Esophagus muscularis mucosa (tissue), 4 donors: Measurements from ENCODE around the gene CIRBP. TPM values are rescaled to one million over a fixed set of nuclear protein-coding genes. Genes with fewer than 3 reads are reported as not detected.
A peak's percentile ranks its signal among the peaks of the same experiment; 100 is the strongest.

Experiments
- DNase-seq: peaks from one replicate; pipeline ENCODE4 v3.0.0-alpha.2; 2017; ENCODE audit errors: extremely low spot score
- H3K27ac ChIP-seq, 4 donors: fragments of 200-600 bp; sonication (generic); replicated peaks in 1 of 4; 1 replicate in 3 of 4; 2 replicates in 1 of 4; pipeline ENCODE4 v1.5.1; 2016 to 2019; ENCODE audit warnings: mild to moderate bottlenecking in 1 of 4
- H3K27me3 ChIP-seq, 4 donors: fragments of 200-600 bp; sonication (generic); one replicate each; pipeline versions ENCODE4 v1.5.1 to v1.6.0; 2016 to 2019
- H3K36me3 ChIP-seq, 4 donors: fragments of 200-600 bp; sonication (generic); one replicate each; pipeline ENCODE4 v1.5.1; 2016 to 2019
- H3K4me1 ChIP-seq, 4 donors: fragments of 200-600 bp; sonication (generic); one replicate each; pipeline ENCODE4 v1.5.1; 2016 to 2019
- H3K4me3 ChIP-seq, 4 donors: fragments of 200-600 bp; sonication (generic); 1 replicate in 2 of 4; 2 replicates in 2 of 4; pipeline ENCODE4 v1.5.1; 2016 to 2019; ENCODE audit warnings: mild to moderate bottlenecking in 4 of 4, moderate library complexity in 1 of 4
- H3K9me3 ChIP-seq, 4 donors: fragments of 200-600 bp; sonication (generic); 1 replicate in 3 of 4; 2 replicates in 1 of 4; pipeline ENCODE4 v1.5.1; 2016 to 2019
- CTCF ChIP-seq, 3 experiments: fragments of 200-600 bp in 2 of 3; fragments of 450-650 bp in 1 of 3; sonication (generic) in 2 of 3; IDR thresholded peaks; one replicate each; pipeline ENCODE4 v1.5.1; 2017 to 2019; ENCODE audit warnings: antibody characterized with exemption in 3 of 3, mild to moderate bottlenecking in 2 of 3, moderate library complexity in 1 of 3
- EP300 ChIP-seq: sonication (generic); formaldehyde crosslinking; IDR thresholded peaks from one replicate; pipeline ENCODE4 v1.6.1; 2017; ENCODE audit warnings: antibody characterized with exemption
- POLR2A ChIP-seq: fragments of 450-650 bp; IDR thresholded peaks from one replicate; pipeline ENCODE4 v1.6.1; 2017; ENCODE audit warnings: antibody characterized with exemption, moderate library complexity, mild to moderate bottlenecking, low read depth
- POLR2AphosphoS5 ChIP-seq, 2 donors: sonication (generic); formaldehyde crosslinking; IDR thresholded peaks; one replicate each; pipeline ENCODE4 v1.6.1; 2017; ENCODE audit warnings: antibody characterized with exemption in 2 of 2
- WGBS: methylation state at CpG from one replicate; pipeline ENCODE4 v1.1.5; 2018; 5-methylcytosine and 5-hydroxymethylcytosine counted together
- intact Hi-C: fragments of 100-400 bp; cut with DNase I; formaldehyde crosslinking; loops from one replicate; pipeline ENCODE4 v1.15.1; 2023
- total RNA-seq, 4 donors: library from RNA; depleted of rRNA; stranded (reverse); fragments of >200 nt; gene quantifications; one replicate each; pipeline versions ENCODE4 v1.1.0 to v1.2.1, GENCODE V29; 2016

The CIRBP gene
- total RNA-seq, 4 donors from 2014 or later: 236 to 601 (median 429) TPM

- Histone ChIP-seq H3K9me3 (no peaks in the 10 kb centered on the region), H3K4me1 (peaks cover 52 to 81% (median 71%) of the 10 kb centered on the region in 4 donors), H3K27me3 (peaks cover 0 to 3% (median 0%) of the 10 kb centered on the region in 4 donors), H3K4me3 (peak overlapping the region; percentile 77 to 89 (median 82)), H3K36me3 (peaks cover 31 to 55% (median 47%) of the 10 kb centered on the region in 4 donors), H3K27ac (peak overlapping the region; percentile 99 to 100 (median 100))
- WGBS: 3% methylated on average over 4 of the region's 41 CpGs
- DNase-seq: no peak
- peak in 1 of 2 donors; percentile 54 for TF ChIP-seq POLR2AphosphoS5 (IDR thresholded peaks at IDR 0.05)
- no peak for TF ChIP-seq CTCF (IDR thresholded peaks at IDR 0.05)
- intact Hi-C loops: no loop called here
Observed at GRCh38 chr19:1251330-1252220, 17.6 kb upstream of the CIRBP start.

- DNase-seq: peak; percentile 98
- TF ChIP-seq POLR2AphosphoS5 (IDR thresholded peaks at IDR 0.05) (peak; percentile 77 to 80), CTCF (IDR thresholded peaks at IDR 0.05) (no peak), EP300 (no peak), POLR2A (no peak)
- H3K36me3 ChIP-seq: peaks cover 36 to 62% (median 55%) of the 10 kb centered on the region in 4 donors
- H3K4me3 ChIP-seq: peak overlapping the region; percentile 77 to 89 (median 82)
- 0% methylated on average over 20 of the region's 30 CpGs for WGBS
- H3K27ac ChIP-seq: peak overlapping the region; percentile 99 to 100 (median 100)
- no peaks in the 10 kb centered on the region for H3K9me3 ChIP-seq
- H3K27me3 ChIP-seq: peaks cover 0 to 3% (median 0%) of the 10 kb centered on the region in 4 donors
- intact Hi-C loops: no loop called here
- H3K4me1 ChIP-seq: peaks cover 52 to 81% (median 73%) of the 10 kb centered on the region in 4 donors
Observed at GRCh38 chr19:1252221-1252820, 16.8 kb upstream of the CIRBP start.

GRCh38 chr19:1252821-1253513 is 16.2 kb upstream of the CIRBP start:
- Histone ChIP-seq H3K4me1 (peaks cover 52 to 81% (median 73%) of the 10 kb centered on the region in 4 donors), H3K4me3 (peak overlapping the region; percentile 77 to 89 (median 82)), H3K9me3 (no peaks in the 10 kb centered on the region), H3K27me3 (peaks cover 0 to 3% (median 0%) of the 10 kb centered on the region in 4 donors), H3K27ac (peak overlapping the region; percentile 99 to 100 (median 100)), H3K36me3 (peaks cover 36 to 68% (median 61%) of the 10 kb centered on the region in 4 donors)
- intact Hi-C loops: no loop called here
- 0% methylated on average over 7 of the region's 26 CpGs for WGBS
- DNase-seq: peak; percentile 98
- TF ChIP-seq POLR2A: no peak
- TF ChIP-seq EP300: peak; percentile 29
- TF ChIP-seq CTCF (IDR thresholded peaks at IDR 0.05): peak in 1 of 3 experiments; percentile 30
- peak; percentile 48 to 77 for TF ChIP-seq POLR2AphosphoS5 (IDR thresholded peaks at IDR 0.05)

GRCh38 chr19:1253514-1254080 is 15.5 kb upstream of the CIRBP start:
- 13% methylated on average over 16 of the region's 23 CpGs for WGBS
- intact Hi-C loops: no loop called here
- H3K4me3 ChIP-seq: peak overlapping the region; percentile 77 to 89 (median 82)
- H3K9me3 ChIP-seq: no peaks in the 10 kb centered on the region
- peak overlapping the region; percentile 99 to 100 (median 100) for H3K27ac ChIP-seq
- DNase-seq: peak; percentile 95
- H3K4me1 ChIP-seq: peaks cover 56 to 83% (median 76%) of the 10 kb centered on the region in 4 donors
- peaks cover 36 to 73% (median 65%) of the 10 kb centered on the region in 4 donors for H3K36me3 ChIP-seq
- TF ChIP-seq POLR2A: no peak
- no peak for TF ChIP-seq EP300
- peak; percentile 6 to 53 for TF ChIP-seq POLR2AphosphoS5 (IDR thresholded peaks at IDR 0.05)
- no peak for TF ChIP-seq CTCF (IDR thresholded peaks at IDR 0.05)
- H3K27me3 ChIP-seq: peaks cover 0 to 3% (median 0%) of the 10 kb centered on the region in 4 donors
